HG02973 (cell line): Measurements from ENCODE around the gene RPS21.
A peak's percentile ranks its signal among the peaks of the same experiment; 100 is the strongest.

Experiments used
- ATAC-seq: cut with Tn5 transposase; IDR thresholded peaks from one replicate; pipeline ENCODE4 v1.9.1; 2021; ENCODE audit warnings: moderate library complexity; ENCODE audit not compliant: unreplicated experiment

RPS21 gene

GRCh38 chr20:62377064-62377461, 9.8 kb upstream of the RPS21 start:
- ATAC-seq: no peak

DNA sequence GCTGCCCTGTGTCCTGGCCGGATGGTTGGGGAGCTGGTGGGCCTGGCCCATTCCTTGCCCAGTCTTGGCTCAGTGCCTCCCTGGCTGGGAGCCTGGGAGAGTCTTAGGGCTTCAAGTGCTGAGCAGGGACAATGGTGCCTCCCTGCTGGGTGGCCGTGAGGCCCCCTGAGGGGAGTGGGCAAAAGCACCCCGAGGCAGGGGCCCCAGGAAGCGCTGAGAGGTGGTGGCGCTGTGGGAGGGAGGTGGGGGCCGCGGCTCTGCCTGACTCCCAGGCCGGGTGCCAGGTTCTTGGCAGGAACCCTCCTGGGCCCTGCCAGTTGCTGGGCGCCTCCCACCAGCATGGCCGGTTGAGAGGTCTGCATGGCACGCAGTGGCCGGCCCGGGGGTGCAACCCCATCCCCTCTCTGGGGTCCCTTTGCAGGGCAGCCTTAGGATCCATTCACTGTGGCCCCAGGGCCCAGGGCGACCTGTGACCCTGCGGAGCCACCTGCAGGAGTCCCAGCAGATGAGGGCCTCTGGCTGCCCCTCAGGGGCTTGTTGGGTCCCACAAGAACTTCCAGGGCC, 9.2 kb upstream of the RPS21 start:
- no peak for ATAC-seq

DNA sequence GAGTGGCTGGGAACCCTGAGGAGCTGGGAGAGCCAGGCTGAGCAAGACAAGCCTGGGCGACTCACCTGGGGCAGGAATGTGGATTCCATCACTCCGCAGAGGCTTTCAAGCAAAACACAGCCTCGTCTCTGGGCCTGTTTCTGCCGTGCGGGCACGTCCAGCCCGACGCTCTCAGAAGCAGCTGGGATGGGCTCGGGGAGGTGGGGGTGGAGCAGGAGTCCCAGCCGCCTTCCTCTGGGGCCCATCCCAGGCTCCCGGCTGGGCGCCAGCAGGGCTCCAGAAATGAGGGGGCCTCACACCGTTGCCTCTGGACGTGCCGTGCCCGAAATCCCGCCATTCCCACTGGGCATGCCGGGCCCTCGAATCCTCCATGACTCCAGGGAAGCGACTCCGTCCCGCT, 8.7 kb upstream of the RPS21 start:
- no peak for ATAC-seq

DNA sequence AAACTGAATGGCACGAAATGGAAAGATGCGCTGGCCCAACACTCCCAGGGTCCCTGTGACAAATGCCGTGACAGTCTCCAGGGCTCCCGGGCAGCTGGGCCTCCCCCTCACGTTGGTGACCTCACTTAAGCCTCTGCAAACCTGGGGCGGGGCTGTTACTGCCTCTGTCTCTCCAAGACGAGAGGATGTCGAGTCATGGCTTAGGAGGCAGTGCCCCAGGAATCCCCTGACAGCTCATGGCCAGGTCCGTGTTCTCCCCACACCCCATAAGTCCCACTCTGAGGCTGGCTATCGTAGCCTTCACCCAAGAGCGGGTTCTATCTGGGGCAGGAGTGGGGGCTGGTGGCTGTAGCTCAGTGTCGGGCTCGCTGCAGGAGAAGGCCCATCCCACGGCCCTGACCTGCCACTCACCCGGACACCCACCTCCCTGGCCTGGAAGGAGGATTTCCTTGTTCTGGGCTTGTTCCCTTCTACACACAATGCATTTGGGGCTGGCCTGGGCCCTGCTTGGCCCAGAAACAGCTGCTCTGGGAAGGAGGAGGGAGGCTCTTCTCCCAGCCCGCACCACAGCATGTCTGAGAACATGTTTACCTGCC, 5.6 kb upstream of the RPS21 start:
- no peak for ATAC-seq

GRCh38 chr20:62381842-62382241, 5.1 kb upstream of the RPS21 start:
- no peak for ATAC-seq

DNA sequence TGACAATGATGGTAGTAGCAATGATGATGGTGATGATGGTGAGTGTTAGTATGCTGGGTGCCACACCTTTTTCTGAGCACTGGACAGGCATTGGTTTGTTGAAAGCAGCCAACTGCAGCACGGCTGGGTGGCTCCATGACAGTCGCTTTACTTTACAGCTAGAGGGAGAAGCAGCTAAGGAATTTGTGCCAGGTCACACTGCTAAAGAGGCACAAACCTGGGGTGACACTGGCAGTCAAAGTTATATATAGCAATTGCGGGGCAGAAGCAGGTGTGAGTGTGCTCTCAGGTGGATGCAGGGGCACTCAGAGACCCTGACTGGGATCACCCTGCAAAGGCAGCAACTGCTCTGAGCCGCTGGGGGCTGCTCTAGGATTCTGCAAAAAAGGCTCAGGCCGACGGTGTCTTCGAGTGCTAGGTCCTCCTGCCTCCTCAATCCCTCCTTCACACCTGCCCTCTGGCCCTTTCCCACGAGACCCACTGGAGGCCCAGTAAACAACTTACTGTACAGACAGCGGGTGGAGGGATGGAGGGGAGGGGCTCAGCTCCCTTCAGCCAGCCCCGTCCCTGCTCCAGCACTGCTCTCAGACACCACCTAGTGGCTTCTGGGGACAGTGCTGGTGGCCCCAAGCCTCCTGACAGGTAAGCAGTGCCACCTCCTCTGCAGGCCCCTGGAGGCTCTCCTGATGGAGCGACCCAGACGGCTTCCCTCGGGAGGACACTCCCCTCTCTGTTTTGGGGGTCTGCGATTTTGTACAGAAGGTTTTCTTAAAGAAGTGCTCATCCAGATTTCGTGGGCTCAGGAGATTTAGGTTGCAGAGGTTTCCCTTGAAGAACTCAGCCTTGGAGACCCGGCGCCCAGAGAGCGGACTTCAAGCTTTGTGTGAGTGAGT, 4.4 kb upstream of the RPS21 start:
- ATAC-seq: peak; percentile 52

- ATAC-seq: peak; percentile 8
Observed at GRCh38 chr20:62387219-62387913, 463 bp downstream of the RPS21 start.

DNA sequence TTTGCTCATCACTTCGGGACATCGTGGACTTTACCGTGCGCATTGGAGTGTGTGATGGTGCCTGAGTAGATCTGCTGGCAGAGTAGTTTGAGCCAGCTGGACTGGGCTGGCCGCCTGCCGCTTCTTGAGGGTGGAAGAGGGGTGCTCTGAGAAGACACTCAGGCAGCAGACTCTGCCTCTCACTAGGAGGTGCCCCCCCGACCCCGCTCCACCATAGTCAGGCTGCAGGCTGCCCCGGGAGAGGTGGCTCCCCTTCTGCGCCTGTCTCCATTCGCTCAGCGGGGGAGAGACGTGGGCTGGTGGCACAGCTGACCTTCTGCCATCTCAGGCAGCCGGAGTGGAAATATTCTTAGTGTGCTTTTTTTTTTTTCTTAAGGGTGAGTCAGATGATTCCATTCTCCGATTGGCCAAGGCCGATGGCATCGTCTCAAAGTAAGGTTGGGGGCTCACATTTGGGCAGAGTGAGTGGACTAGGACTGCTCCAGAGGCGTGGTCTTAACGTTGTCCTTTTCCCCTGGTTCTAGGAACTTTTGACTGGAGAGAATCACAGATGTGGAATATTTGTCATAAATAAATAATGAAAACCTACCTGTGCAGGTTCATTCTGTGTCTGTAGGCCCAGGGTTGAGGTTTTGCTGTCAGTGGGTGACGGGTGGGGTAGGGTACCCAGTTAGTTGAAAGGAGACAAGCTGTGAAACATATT, 1.2 kb downstream of the RPS21 start:
- ATAC-seq: no peak

DNA sequence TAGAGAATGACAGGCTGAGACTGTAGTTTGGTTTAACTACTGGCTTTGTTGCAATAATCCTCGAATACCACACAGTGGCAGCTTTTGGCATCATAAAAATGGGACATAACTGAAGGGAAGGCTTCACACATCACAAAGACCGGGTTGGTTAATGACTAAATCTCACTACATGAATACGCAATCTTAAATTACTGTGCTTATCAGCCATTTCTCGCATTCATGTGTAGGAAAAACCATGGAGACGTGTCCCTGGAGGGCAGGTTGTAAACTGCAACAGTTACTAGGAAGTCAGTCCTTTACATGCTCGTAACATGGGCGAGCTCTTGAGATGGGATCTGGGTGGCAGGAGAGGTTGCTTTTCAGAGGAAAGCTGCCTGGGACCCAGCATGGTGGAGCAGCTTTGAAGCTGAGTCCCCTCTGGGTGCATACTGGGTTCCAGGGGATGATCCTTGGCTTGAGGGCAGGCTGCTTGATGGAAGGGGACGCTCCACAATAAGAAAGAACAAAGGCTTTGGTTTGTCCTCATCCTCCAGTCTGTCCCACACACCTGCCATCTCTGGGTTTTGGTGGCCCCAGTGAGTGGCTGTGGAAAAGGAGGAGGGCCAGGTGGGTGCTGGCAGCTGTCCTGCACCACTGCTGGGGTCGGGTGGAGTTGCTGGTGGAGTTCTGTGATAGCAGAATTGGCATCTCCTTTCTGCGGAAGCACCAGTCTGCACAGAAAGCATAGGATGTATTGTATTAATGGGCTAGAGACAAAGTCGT, 2.1 kb downstream of the RPS21 start:
- ATAC-seq: no peak

DNA sequence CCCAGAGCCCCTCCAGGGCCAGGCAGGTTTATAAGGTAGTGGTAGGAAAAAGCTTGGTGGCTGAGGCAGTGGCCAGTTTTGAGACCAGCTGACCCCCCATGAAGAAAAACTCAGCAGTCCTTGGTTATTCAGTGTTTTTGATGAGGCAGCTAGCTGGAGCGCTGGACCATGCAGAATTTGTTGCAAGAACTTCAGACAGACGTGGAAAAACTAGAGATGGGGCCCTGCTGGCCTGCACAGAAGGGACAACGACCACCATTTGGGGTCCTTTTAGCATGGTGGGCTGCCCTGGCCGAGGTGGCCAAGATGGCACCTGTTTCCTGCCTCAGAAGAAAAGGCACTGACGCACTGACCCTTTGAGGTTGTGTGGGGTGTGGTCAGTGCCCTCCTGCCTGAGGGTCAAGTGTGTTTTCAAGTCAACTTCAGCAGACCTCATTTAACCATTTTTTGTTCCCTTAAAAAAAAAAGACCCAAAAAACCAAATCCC, 2.7 kb downstream of the RPS21 start:
- no peak for ATAC-seq

- ATAC-seq: no peak
Observed at GRCh38 chr20:62390317-62391164, 3.6 kb downstream of the RPS21 start.

DNA sequence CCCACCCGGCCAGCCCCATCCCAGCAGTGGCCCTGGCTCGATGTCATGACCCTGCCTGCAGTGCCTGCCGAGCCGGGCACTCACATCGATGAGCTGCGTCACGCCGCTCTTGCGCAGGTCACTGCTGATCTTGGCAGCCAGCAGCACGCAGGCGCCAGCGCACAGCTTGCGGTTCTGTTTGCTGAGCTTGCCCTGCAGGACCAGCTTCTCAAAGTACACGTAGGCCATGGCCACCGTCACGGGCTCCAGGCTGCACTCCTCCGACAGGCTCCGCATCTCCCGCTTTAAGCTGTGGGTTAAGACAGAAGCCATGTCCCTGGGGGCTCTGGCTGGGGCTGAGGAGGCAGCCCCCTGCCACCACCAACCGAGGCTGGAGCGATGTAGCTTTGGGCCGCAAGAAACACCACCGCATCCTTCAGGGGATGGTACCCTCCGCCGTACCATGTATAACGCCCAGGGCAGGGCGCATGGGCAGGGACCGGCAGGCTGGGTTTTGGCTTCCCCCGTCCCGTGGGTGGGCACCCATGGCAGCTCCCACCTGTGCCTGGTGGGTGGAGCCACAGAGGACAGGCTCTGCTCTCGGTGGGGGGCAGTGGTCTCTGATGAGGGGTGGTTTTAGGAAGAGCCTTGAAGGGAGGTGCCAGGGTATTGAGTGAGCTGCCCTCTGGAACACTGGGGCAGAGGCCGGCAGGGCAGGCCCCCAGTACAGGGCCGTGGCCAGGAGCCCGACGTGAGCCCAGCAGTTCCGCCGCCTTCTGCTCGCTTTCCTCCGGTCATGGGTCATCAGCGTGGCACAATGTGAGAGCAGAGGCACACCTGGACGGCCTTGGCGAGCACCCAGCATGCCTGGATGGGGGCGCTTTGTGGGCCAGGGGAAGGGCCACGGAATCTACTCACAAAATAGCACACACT, 4.5 kb downstream of the RPS21 start:
- ATAC-seq: no peak

DNA sequence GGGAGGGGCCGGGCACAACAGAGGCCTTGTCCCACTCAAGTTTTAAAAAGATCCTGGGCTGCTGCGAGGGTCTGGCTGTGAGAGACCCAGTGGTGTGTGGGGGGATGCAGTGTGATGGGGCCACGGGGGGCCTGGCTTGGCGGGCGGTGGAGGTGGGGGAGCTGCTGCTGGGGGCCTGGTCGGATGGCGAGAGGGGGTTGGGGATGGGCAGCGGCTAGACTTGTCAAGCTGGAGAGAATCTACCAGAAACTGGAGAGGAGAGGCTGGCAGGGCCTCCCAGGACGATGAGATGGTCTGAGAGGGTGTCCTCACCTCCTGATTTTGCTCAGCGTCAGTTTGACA, 5.1 kb downstream of the RPS21 start:
- ATAC-seq: no peak

GRCh38 chr20:62392621-62393334, 5.9 kb downstream of the RPS21 start:
- ATAC-seq: no peak

DNA sequence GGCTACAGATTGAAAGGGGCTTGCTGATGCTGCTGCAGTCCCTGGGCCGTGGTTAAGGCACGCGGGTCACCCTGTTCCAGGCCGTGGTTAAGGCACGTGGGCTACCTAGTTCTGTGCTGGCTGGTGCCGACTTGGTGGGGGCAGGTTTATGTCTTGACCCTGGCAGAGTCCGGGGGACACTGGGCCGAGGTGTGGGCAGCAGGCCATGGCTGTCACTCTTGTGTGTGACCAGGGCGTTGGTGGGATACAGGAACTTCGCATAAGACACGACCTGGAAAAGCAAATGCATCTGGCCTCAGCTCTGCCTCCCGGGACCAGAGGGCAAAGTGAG, 6.4 kb downstream of the RPS21 start:
- no peak for ATAC-seq

GRCh38 chr20:62393830-62394229, 6.9 kb downstream of the RPS21 start:
- no peak for ATAC-seq
